GM12875 (cell line): ENCODE data around the gene TIMM10B.

Source experiments
- H3K4me3 ChIP-seq: one replicate; pipeline ENCODE4 v1.5.1; 2011; ENCODE audit warnings: low read depth, low read length, control low read depth
- TF ChIP-seq, protein P1 (sequence below): IDR thresholded peaks from 2 replicates; pipeline ENCODE4 v1.5.1; 2011; ENCODE audit warnings: low read depth, mild to moderate bottlenecking, control low read depth, inconsistent platforms, low read length, moderate library complexity, borderline replicate concordance; ENCODE audit not compliant: insufficient read depth

Gene TIMM10B

DNA sequence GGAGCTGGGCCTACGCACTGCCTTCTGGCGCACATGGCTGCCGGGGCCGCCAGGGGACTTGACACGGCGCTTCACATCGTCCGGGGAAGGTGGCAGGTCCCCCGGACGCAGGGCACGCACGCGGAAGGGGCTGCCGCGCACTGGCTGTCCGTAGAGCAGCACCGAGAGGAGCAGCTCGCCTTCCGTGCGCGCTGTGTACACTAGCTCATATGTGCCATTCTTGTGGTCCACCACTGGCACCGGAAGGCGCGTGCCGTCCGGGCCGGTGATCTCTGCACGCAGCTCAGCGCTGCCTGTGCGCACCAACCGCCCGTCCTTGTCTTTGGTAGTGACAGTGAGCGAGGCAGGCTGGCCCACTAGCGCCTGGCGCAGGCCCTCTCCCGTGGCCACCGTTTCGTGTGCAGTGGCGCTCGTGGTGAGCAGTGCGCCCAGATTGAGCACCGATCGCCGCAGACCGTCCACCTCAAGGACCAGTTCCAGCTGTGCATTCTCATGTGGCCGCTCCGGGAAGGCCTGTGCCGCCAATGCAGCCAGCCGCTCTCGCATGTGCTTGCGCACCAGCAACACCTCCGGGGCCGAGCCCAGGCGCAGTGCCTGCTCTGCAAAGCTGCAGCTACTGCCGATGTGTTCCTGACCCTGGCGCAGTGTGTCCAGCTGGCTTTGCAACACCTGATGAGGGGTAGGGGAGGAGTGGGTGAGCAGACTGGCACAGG, 24.8 kb upstream of the TIMM10B start:
- TF ChIP-seq, protein P1, sequence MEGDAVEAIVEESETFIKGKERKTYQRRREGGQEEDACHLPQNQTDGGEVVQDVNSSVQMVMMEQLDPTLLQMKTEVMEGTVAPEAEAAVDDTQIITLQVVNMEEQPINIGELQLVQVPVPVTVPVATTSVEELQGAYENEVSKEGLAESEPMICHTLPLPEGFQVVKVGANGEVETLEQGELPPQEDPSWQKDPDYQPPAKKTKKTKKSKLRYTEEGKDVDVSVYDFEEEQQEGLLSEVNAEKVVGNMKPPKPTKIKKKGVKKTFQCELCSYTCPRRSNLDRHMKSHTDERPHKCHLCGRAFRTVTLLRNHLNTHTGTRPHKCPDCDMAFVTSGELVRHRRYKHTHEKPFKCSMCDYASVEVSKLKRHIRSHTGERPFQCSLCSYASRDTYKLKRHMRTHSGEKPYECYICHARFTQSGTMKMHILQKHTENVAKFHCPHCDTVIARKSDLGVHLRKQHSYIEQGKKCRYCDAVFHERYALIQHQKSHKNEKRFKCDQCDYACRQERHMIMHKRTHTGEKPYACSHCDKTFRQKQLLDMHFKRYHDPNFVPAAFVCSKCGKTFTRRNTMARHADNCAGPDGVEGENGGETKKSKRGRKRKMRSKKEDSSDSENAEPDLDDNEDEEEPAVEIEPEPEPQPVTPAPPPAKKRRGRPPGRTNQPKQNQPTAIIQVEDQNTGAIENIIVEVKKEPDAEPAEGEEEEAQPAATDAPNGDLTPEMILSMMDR, result no peak

DNA sequence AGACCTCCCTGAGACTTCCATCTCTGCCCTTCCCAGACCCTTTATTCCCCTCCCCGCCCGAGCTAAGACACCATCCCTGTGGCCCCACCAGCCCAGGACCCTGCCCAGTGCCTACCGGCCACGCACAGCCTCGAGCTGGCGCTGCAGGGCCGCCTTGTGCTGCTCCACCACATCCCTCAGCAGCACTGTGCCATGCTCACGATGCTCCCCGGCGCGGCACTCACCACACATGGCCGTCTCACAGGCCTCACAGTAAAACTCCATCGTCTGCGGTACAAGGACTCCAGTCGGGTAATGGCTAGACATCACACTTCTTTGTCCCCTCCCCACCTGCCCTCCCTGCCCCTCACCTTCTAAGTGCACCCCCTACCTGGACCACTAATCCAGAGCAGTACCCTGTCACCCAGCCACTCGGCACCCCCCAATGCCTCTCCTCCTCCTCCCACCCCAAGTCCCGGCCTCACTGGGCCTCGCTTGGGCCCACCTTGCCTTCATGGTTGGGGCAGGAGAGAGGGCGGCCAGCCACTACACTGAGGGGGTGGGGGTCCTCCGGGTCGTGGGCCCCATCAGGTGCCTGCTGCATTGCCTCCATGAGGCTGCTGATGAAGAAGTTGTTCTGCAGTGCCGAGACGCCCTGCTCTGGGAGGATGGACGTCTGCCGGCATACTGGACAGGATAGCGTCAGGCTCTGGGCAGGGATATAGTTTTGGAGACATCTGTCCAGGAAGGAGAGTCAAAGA, 23.6 kb upstream of the TIMM10B start:
- no peak overlapping the region for H3K4me3 ChIP-seq
- TF ChIP-seq, protein P1, result no peak

More for the DNA sequence above, 24.8 kb upstream of the TIMM10B start:
- H3K4me3 ChIP-seq, result no peak overlapping the region

DNA sequence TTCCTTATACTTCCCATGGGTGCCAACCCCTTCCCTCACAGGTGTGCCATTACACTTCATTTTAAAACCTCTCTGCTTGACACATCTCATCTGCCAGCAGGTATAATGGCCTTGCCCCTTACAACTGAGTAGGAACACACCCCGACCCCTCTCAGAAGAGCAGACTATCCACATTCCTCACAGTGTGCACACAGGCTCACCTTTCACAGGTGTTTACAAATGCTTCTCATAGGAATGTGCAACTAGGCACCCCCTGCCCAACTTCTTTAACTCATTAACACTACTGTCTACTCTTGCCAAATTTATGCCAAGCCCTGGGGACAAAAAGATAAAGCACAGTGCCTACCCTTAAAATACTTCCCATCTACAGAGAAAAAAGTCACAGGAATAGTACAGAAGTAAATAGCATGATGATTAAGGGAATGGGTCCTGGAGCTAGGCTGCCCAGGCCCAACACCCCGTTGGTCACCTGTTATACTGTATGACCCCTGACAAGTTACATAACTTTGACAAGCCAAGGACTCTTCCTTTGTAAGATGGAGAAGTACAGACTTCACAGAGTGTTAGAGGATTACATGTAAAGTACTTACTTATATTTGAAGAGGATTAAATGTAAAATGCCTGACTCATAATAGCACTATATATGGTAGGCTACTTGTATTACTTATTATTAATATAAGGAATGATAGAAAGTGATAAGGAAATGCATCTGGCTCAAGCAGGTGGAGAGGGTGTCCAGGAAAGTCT, 22.8 kb upstream of the TIMM10B start:
- TF ChIP-seq, protein P1, result no peak
- H3K4me3 ChIP-seq, result no peak overlapping the region

DNA sequence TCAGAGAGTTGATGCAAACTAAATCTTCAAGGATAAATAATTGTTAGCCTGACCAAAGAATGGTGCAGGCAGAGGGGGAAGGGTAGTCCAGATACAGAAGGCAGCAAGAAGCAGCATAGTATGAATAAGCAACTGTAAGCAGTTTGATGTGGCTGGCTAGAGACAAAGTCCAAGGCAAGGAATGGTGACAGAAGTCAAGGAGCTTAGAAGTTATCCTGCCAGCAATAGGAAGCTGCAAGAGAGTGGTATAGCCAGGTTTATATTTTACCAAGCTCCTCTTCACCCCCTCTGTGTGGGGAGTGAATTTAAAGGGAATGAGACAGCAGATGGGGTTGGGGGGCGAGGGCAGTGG, 22.2 kb upstream of the TIMM10B start:
- TF ChIP-seq, protein P1, result no peak
- no peak overlapping the region for H3K4me3 ChIP-seq

DNA sequence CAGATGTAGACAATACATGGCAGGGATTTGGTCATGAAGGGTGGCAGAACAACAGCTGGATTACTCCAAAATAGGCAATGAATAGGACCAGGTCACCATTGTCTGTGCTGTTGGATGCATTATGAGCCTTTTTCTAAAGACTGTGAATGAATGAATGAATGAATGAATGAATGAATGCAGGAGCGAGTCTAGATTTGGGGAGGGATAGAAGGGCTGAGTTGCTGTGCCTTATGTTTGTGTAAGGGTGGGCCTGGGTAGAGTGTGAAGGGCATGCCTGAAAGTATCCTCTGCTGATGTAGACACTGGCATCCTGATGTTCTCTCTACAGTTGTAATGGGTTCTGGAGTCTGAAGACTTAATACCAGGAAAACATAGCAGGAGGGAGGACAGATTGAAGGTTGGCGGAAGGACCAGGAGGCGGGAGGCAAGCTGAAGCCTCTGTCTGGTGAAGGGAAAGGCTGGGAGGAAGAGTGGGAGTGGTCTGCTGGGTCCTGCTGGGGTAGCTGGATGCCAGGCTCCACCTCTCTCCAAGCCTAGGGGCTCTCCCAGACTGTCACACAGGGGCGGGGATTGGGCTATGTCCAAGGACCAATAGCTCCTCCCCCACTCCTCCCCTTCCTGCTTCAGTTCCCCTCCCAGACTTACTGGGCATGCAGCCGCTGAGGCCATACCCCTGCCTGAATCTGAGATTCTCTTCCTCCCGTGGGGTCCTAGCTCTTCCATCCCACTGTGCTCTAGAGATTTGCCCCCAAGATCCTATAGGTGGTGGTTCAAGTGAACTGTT, 12.4 kb upstream of the TIMM10B start:
- H3K4me3 ChIP-seq, result no peak overlapping the region
- TF ChIP-seq, protein P1, result no peak

DNA sequence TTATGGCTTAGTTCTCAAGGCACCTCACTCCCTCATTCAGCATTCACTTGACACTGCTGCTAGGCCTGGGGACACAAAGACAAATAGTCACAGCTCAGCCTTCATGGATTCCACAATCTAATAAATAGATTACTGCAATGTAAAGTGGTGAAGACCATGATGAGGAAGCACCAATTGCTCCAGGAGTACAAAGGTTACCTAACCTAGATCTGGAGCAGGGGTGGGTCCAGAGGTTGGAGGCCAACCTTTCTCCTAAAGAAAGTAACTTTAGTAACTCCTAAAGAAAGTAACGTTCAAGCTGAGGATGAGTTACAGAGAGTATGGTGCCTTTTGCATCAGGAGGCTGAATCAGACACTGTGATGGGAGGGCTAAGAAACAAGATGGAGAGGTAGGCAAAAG, 11.7 kb upstream of the TIMM10B start:
- H3K4me3 ChIP-seq, result no peak overlapping the region
- TF ChIP-seq, protein P1, result no peak
